ENCODE data around the gene GNA12. TPM values are rescaled to one million over a fixed set of nuclear protein-coding genes. Genes with fewer than 3 reads are reported as not detected.

The GNA12 gene
- total RNA-seq, 3 donors from 2014 or later (not counting 1 experiment from before 2014, with no cell fraction given) = 12.6 to 20.2 (median 19.5) TPM

DNA sequence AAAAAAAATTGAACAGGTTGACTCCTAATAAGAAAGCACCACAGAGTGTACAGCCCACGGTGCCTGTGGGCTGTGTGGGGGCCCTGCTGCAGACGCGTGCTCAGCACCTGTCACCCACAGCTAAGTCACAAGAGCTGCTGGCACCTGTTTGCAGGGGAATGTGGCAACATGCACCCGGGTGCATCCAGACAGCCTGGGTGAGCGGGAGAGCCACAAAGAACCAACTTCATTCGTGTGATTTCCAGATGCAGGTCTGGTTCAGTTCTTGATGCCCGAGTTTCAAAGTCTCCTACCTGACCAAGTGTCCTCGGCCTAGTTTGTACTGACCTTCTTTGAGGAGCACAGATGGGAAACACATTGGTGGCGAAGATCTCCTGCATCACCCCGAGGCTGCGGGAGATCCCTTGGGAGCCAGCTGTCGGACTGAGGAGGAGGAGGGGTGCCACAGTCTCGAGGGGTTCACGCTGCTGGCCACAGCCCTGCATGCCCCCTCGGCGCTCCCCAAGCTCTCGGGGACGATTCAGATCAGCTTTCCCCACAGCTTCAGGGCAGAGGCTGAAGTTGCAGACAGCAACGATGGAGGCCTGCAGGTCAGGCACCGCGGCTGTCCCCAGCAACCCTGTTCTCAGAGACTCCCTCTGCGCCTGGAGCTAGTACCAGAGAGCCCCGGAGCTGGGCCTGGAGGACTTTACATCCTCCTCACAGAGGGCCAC, 120.8 kb downstream of the GNA12 start:
- intact Hi-C loops (cut with micrococcal nuclease) = no loop called here
- Histone ChIP-seq H3K27me3 (ENCODE audit: control insufficient read depth, insufficient read depth, low read length) (peaks cover 4% of the 10 kb centered on the region), H3K36me3 (ENCODE audit: control insufficient read depth, insufficient read depth, low read length) (peaks cover 2% of the 10 kb centered on the region), H3K4me1 (ENCODE audit: control insufficient read depth, insufficient read depth, low read length) (peaks cover 23% of the 10 kb centered on the region), H3K4me3 (ENCODE audit: low read length) (no peak overlapping the region), H3K27ac (ENCODE audit: low read length) (no peak overlapping the region), H3K9me3 (ENCODE audit: control insufficient read depth, insufficient read depth, low read length) (no peaks in the 10 kb centered on the region)
- no peaks in the 10 kb centered on the region for H3K36me3 Mint-ChIP-seq
- peaks cover 11 to 16% of the 10 kb centered on the region in 2 donors for H3K4me1 Mint-ChIP-seq
- H3K9me3 Mint-ChIP-seq = no peaks in the 10 kb centered on the region
- WGBS (ENCODE audit: insufficient coverage) = 66% methylated on average over 23 of the region's 23 CpGs
- no peak for ATAC-seq
- DNase-seq = no peak
- H3K27ac Mint-ChIP-seq = no peak overlapping the region
- H3K27me3 Mint-ChIP-seq (ENCODE audit: low read depth in 2 of 2) = peaks cover 4 to 14% of the 10 kb centered on the region in 2 donors
- H3K4me3 Mint-ChIP-seq = no peak overlapping the region
- TF ChIP-seq, protein P1, sequence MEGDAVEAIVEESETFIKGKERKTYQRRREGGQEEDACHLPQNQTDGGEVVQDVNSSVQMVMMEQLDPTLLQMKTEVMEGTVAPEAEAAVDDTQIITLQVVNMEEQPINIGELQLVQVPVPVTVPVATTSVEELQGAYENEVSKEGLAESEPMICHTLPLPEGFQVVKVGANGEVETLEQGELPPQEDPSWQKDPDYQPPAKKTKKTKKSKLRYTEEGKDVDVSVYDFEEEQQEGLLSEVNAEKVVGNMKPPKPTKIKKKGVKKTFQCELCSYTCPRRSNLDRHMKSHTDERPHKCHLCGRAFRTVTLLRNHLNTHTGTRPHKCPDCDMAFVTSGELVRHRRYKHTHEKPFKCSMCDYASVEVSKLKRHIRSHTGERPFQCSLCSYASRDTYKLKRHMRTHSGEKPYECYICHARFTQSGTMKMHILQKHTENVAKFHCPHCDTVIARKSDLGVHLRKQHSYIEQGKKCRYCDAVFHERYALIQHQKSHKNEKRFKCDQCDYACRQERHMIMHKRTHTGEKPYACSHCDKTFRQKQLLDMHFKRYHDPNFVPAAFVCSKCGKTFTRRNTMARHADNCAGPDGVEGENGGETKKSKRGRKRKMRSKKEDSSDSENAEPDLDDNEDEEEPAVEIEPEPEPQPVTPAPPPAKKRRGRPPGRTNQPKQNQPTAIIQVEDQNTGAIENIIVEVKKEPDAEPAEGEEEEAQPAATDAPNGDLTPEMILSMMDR (IDR thresholded peaks at IDR 0.05) = no peak

GRCh38 chr7:2722591-2722990, 121.5 kb downstream of the GNA12 start:
- DNase-seq (no peak), ATAC-seq (no peak)
- no peak overlapping the region for H3K4me3 Mint-ChIP-seq
- peaks cover 30% of the 10 kb centered on the region for H3K4me1 ChIP-seq (ENCODE audit: control insufficient read depth, insufficient read depth, low read length)
- H3K4me3 ChIP-seq (ENCODE audit: low read length) = no peak overlapping the region
- no peaks in the 10 kb centered on the region for H3K9me3 Mint-ChIP-seq
- no peaks in the 10 kb centered on the region for H3K9me3 ChIP-seq (ENCODE audit: control insufficient read depth, insufficient read depth, low read length)
- WGBS (ENCODE audit: insufficient coverage) = 91% methylated on average over 4 of the region's 4 CpGs
- intact Hi-C loops (cut with micrococcal nuclease) = no loop called here
- H3K27ac Mint-ChIP-seq = no peak overlapping the region
- H3K36me3 Mint-ChIP-seq = no peaks in the 10 kb centered on the region
- peaks cover 2% of the 10 kb centered on the region for H3K36me3 ChIP-seq (ENCODE audit: control insufficient read depth, insufficient read depth, low read length)
- peaks cover 6% of the 10 kb centered on the region for H3K27me3 ChIP-seq (ENCODE audit: control insufficient read depth, insufficient read depth, low read length)
- H3K27ac ChIP-seq (ENCODE audit: low read length) = no peak overlapping the region
- peaks cover 15 to 23% of the 10 kb centered on the region in 2 donors for H3K4me1 Mint-ChIP-seq
- TF ChIP-seq, protein P1 (IDR thresholded peaks at IDR 0.05) = no peak
- H3K27me3 Mint-ChIP-seq (ENCODE audit: low read depth in 2 of 2) = peaks cover 11 to 20% of the 10 kb centered on the region in 2 donors

DNA sequence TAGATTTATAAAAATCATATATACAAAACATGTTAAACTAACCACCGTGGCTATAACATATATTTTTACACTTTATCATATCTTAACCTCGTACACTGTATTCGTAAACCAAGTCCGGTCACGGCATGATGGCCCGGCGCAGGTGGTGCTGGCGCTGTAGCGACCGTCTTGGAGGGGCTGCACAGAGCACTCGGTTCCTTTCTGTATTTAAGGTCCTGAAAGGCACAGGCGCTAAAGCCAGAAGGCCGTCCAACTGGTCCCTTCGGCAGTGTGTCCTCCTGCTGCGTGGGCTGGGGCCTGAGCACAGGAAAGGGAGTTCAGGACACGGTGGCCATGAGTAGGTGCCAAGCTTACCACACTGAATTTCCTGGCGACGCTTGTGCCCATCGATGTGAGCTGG, 122.3 kb downstream of the GNA12 start:
- peaks cover 38% of the 10 kb centered on the region for H3K4me1 ChIP-seq (ENCODE audit: control insufficient read depth, insufficient read depth, low read length)
- Mint-ChIP-seq H3K9me3 (no peaks in the 10 kb centered on the region), H3K27ac (no peak overlapping the region), H3K36me3 (no peaks in the 10 kb centered on the region), H3K4me3 (no peak overlapping the region), H3K4me1 (peaks cover 19 to 31% of the 10 kb centered on the region in 2 donors), H3K27me3 (ENCODE audit: low read depth in 2 of 2) (peaks cover 18 to 22% of the 10 kb centered on the region in 2 donors)
- TF ChIP-seq, protein P1 (IDR thresholded peaks at IDR 0.05) = no peak
- ATAC-seq (no peak), DNase-seq (no peak)
- H3K27ac ChIP-seq (ENCODE audit: low read length) = no peak overlapping the region
- H3K4me3 ChIP-seq (ENCODE audit: low read length) = no peak overlapping the region
- peaks cover 6% of the 10 kb centered on the region for H3K27me3 ChIP-seq (ENCODE audit: control insufficient read depth, insufficient read depth, low read length)
- no peaks in the 10 kb centered on the region for H3K9me3 ChIP-seq (ENCODE audit: control insufficient read depth, insufficient read depth, low read length)
- intact Hi-C loops (cut with micrococcal nuclease) = no loop called here
- 94% methylated on average over 19 of the region's 19 CpGs for WGBS (ENCODE audit: insufficient coverage)
- H3K36me3 ChIP-seq (ENCODE audit: control insufficient read depth, insufficient read depth, low read length) = peaks cover 2% of the 10 kb centered on the region

GRCh38 chr7:2720024-2720423, 124.1 kb downstream of the GNA12 start:
- intact Hi-C loops (cut with micrococcal nuclease) = no loop called here
- H3K36me3 ChIP-seq (ENCODE audit: control insufficient read depth, insufficient read depth, low read length) = no peaks in the 10 kb centered on the region
- TF ChIP-seq, protein P1 (IDR thresholded peaks at IDR 0.05) = no peak
- DNase-seq (no peak), ATAC-seq (no peak)
- Mint-ChIP-seq H3K4me1 (peaks cover 24 to 45% of the 10 kb centered on the region in 2 donors), H3K4me3 (no peak overlapping the region), H3K9me3 (no peaks in the 10 kb centered on the region), H3K36me3 (no peaks in the 10 kb centered on the region), H3K27ac (no peak overlapping the region), H3K27me3 (ENCODE audit: low read depth in 2 of 2) (peaks cover 36 to 38% of the 10 kb centered on the region in 2 donors)
- H3K27me3 ChIP-seq (ENCODE audit: control insufficient read depth, insufficient read depth, low read length) = peaks cover 6% of the 10 kb centered on the region
- H3K4me3 ChIP-seq (ENCODE audit: low read length) = no peak overlapping the region
- H3K27ac ChIP-seq (ENCODE audit: low read length) = no peak overlapping the region
- 86% methylated on average over 16 of the region's 16 CpGs for WGBS (ENCODE audit: insufficient coverage)
- H3K9me3 ChIP-seq (ENCODE audit: control insufficient read depth, insufficient read depth, low read length) = no peaks in the 10 kb centered on the region
- peaks cover 56% of the 10 kb centered on the region for H3K4me1 ChIP-seq (ENCODE audit: control insufficient read depth, insufficient read depth, low read length)

All from natural killer cell (primary cell).